Esophagus mucosa (tissue), 1 donor: ENCODE measurements around the gene TSHZ1. TPM values are rescaled to one million over a fixed set of nuclear protein-coding genes. Genes with fewer than 3 reads are reported as not detected.

Experiments
- ATAC-seq: fragments of 200-7000 bp; cut with Tn5 transposase; one replicate; pipeline ENCODE4 v1.9.1; 2020
- total RNA-seq: library from RNA; stranded (reverse); gene quantifications from one replicate; pipeline ENCODE4 v1.2.4, GENCODE V29; 2023
- donor health status: DM: yes; HTN: yes; CAD: no.

Gene TSHZ1
- total RNA-seq, 1 donor from 2014 or later, result 9.2 TPM

- peak; percentile 30 for ATAC-seq
Measured at GRCh38 chr18:75249672-75250470, 39.3 kb downstream of the TSHZ1 start.

- ATAC-seq, result peak; percentile 24
Measured at GRCh38 chr18:75250471-75250821, 39.8 kb downstream of the TSHZ1 start.

- no peak for ATAC-seq
Measured at GRCh38 chr18:75251466-75251865, 40.9 kb downstream of the TSHZ1 start.

GRCh38 chr18:75252136-75252535 is 41.5 kb downstream of the TSHZ1 start:
- ATAC-seq, result no peak

- ATAC-seq, result no peak
Measured at GRCh38 chr18:75253043-75253442, 42.4 kb downstream of the TSHZ1 start.

GRCh38 chr18:75253784-75254183 is 43.2 kb downstream of the TSHZ1 start:
- ATAC-seq, result no peak

- ATAC-seq, result no peak
Measured at GRCh38 chr18:75255094-75255493, 44.5 kb downstream of the TSHZ1 start.

- ATAC-seq, result no peak
Measured at GRCh38 chr18:75256376-75256775, 45.8 kb downstream of the TSHZ1 start.

GRCh38 chr18:75257605-75258004 is 47.0 kb downstream of the TSHZ1 start:
- ATAC-seq, result no peak

- no peak for ATAC-seq
Measured at GRCh38 chr18:75261430-75262223, 51.0 kb downstream of the TSHZ1 start.

- ATAC-seq, result no peak
Measured at GRCh38 chr18:75262511-75262910, 51.9 kb downstream of the TSHZ1 start.

- no peak for ATAC-seq
Measured at GRCh38 chr18:75264195-75264594, 53.6 kb downstream of the TSHZ1 start.

GRCh38 chr18:75264926-75265597 is 54.5 kb downstream of the TSHZ1 start:
- no peak for ATAC-seq

GRCh38 chr18:75265872-75266271 is 55.3 kb downstream of the TSHZ1 start:
- ATAC-seq, result no peak

GRCh38 chr18:75267643-75268363 is 57.2 kb downstream of the TSHZ1 start:
- no peak for ATAC-seq

- ATAC-seq, result no peak
Measured at GRCh38 chr18:75268364-75268646, 57.7 kb downstream of the TSHZ1 start.

GRCh38 chr18:75269124-75269680 is 58.6 kb downstream of the TSHZ1 start:
- no peak for ATAC-seq

GRCh38 chr18:75269696-75270095 is 59.1 kb downstream of the TSHZ1 start:
- no peak for ATAC-seq

GRCh38 chr18:75271952-75272351 is 61.4 kb downstream of the TSHZ1 start:
- no peak for ATAC-seq

GRCh38 chr18:75273817-75274216 is 63.2 kb downstream of the TSHZ1 start:
- ATAC-seq, result no peak

GRCh38 chr18:75275226-75275625 is 64.6 kb downstream of the TSHZ1 start:
- no peak for ATAC-seq

GRCh38 chr18:75276818-75277609 is 66.4 kb downstream of the TSHZ1 start:
- no peak for ATAC-seq
